ENCODE measurements around the gene TRIM2. TPM values are rescaled to one million over a fixed set of nuclear protein-coding genes. Genes with fewer than 3 reads are reported as not detected.

The TRIM2 gene
- total RNA-seq, 2 experiments from 2014 or later = 0.63 to 1.4 TPM

GRCh38 chr4:153349206-153349805, 145.1 kb downstream of the TRIM2 start:
- Mint-ChIP-seq H3K4me1 (ENCODE audit: low read depth) (peaks cover 23% of the 10 kb centered on the region), H3K4me3 (no peak overlapping the region), H3K36me3 (ENCODE audit: low read depth) (peaks cover 24% of the 10 kb centered on the region), H3K27ac (no peak overlapping the region), H3K27me3 (no peaks in the 10 kb centered on the region), H3K9me3 (no peaks in the 10 kb centered on the region)
- POLR2A ChIA-PET = interaction anchor here (0.8 to 1.2 kb wide), 2 partner anchors 117 to 241 kb away, joined by 3 read pairs; partner anchors contain the start of gene TMEM131L
- no peak for TF ChIP-seq CTCF (IDR thresholded peaks at IDR 0.05)
- CTCF ChIA-PET = interaction anchor here (1.0 to 1.6 kb wide), 3 partner anchors 80 to 401 kb away, joined by 3 to 7 read pairs (median 3); no protein-coding TSS in a partner anchor
- ATAC-seq (no peak), DNase-seq (no peak)
- intact Hi-C loops (cut with micrococcal nuclease) = loop anchor here (5.0 to 10.0 kb wide), 3 partner anchors 83 to 405 kb away; no protein-coding TSS in a partner anchor

- Mint-ChIP-seq H3K4me1 (ENCODE audit: low read depth) (peaks cover 14% of the 10 kb centered on the region), H3K36me3 (ENCODE audit: low read depth) (peaks cover 71% of the 10 kb centered on the region), H3K27ac (no peak overlapping the region), H3K4me3 (no peak overlapping the region), H3K9me3 (no peaks in the 10 kb centered on the region), H3K27me3 (no peaks in the 10 kb centered on the region)
- TF ChIP-seq CTCF (IDR thresholded peaks at IDR 0.05) = no peak
- DNase-seq = no peak
- intact Hi-C loops (cut with micrococcal nuclease) = no loop called here
- ChIA-PET CTCF (interaction anchor here (0.9 kb wide), 2 partner anchors 16 to 18 kb away, joined by 3 to 4 read pairs; partner anchors contain the start of gene MND1), POLR2A (no interaction called here)
- ATAC-seq = no peak
These were observed 157.9 kb downstream of the TRIM2 start for GRCh38 chr4:153362184-153362583.

- Mint-ChIP-seq H3K27me3 (no peaks in the 10 kb centered on the region), H3K27ac (no peak overlapping the region), H3K4me3 (no peak overlapping the region), H3K36me3 (ENCODE audit: low read depth) (peaks cover 67% of the 10 kb centered on the region), H3K4me1 (ENCODE audit: low read depth) (peaks cover 16% of the 10 kb centered on the region), H3K9me3 (no peaks in the 10 kb centered on the region)
- ATAC-seq = no peak
- POLR2A ChIA-PET = interaction anchor here (0.9 to 1.2 kb wide), 3 partner anchors 38 to 208 kb away, joined by 3 read pairs; no protein-coding TSS in a partner anchor
- CTCF ChIA-PET = interaction anchor here (1.0 to 1.4 kb wide), 5 partner anchors 10 to 279 kb away, joined by 3 to 4 read pairs (median 3); partner anchors contain the start of gene MND1
- no peak for TF ChIP-seq CTCF (IDR thresholded peaks at IDR 0.05)
- intact Hi-C loops (cut with micrococcal nuclease) = no loop called here
- DNase-seq = no peak
These were observed 159.8 kb downstream of the TRIM2 start for GRCh38 chr4:153364061-153364460.

GRCh38 chr4:153365003-153365402, 160.8 kb downstream of the TRIM2 start:
- POLR2A ChIA-PET = interaction anchor here (0.6 to 1.2 kb wide), 5 partner anchors 10 to 785 kb away, joined by 3 to 4 read pairs (median 4); no protein-coding TSS in a partner anchor
- ATAC-seq = no peak
- CTCF ChIA-PET = interaction anchor here (1.0 to 1.3 kb wide), 4 partner anchors 9 to 278 kb away, joined by 3 to 4 read pairs (median 3); partner anchors contain the start of gene MND1

More at GRCh38 chr4:153365003-153365402, 160.8 kb downstream of the TRIM2 start:
- TF ChIP-seq CTCF (IDR thresholded peaks at IDR 0.05) = no peak
- intact Hi-C loops (cut with micrococcal nuclease) = no loop called here
- Mint-ChIP-seq H3K4me1 (ENCODE audit: low read depth) (peaks cover 16% of the 10 kb centered on the region), H3K4me3 (no peak overlapping the region), H3K9me3 (no peaks in the 10 kb centered on the region), H3K27me3 (no peaks in the 10 kb centered on the region), H3K36me3 (ENCODE audit: low read depth) (peaks cover 67% of the 10 kb centered on the region), H3K27ac (no peak overlapping the region)
- DNase-seq = no peak

Data from activated CD8-positive, alpha-beta T cell treated with anti-CD3 and anti-CD28 coated beads for 36 hours (primary cell).